Liver (tissue), 9 donors: ENCODE data around the gene PKP3. TPM values are rescaled to one million over a fixed set of nuclear protein-coding genes. Genes with fewer than 3 reads are reported as not detected.

Experiments
- DNase-seq: peaks from one replicate; pipeline ENCODE4 v3.0.0-alpha.2; 2017; ENCODE audit warnings: low spot score
- H3K27ac ChIP-seq, 2 donors: one replicate each; pipeline ENCODE4 v1.7.0; 2013; ENCODE audit warnings: inconsistent platforms in 2 of 2, low read length in 2 of 2, control low read depth in 1 of 2, low read depth in 1 of 2, mild to moderate bottlenecking in 1 of 2
- H3K27me3 ChIP-seq, 4 donors: one replicate each; pipeline versions ENCODE4 v1.6.1 to v1.7.0; 2013; ENCODE audit warnings: low read length in 3 of 4, inconsistent platforms in 1 of 4, mild to moderate bottlenecking in 1 of 4, moderate library complexity in 1 of 4; ENCODE audit not compliant: control insufficient read depth in 4 of 4, insufficient read depth in 4 of 4
- H3K36me3 ChIP-seq, 4 donors: one replicate each; pipeline versions ENCODE4 v1.6.1 to v1.7.0; 2013; ENCODE audit warnings: low read length in 3 of 4, mild to moderate bottlenecking in 3 of 4, low read depth in 1 of 4, moderate library complexity in 1 of 4; ENCODE audit not compliant: control insufficient read depth in 4 of 4, insufficient read depth in 3 of 4
- H3K4me1 ChIP-seq, 4 donors: one replicate each; pipeline versions ENCODE4 v1.6.1 to v1.7.0; 2013; ENCODE audit warnings: low read length in 3 of 4, mild to moderate bottlenecking in 3 of 4, moderate library complexity in 1 of 4; ENCODE audit not compliant: control insufficient read depth in 4 of 4, insufficient read depth in 4 of 4
- H3K4me3 ChIP-seq, 3 donors: one replicate each; pipeline versions ENCODE4 v1.6.1 to v1.7.0; 2013; ENCODE audit warnings: low read length in 3 of 3, control low read depth in 1 of 3, low read depth in 1 of 3, mild to moderate bottlenecking in 1 of 3
- H3K9ac ChIP-seq, 2 donors: one replicate each; pipeline ENCODE4 v1.7.0; 2013; ENCODE audit warnings: low read length in 2 of 2, mild to moderate bottlenecking in 2 of 2, moderate library complexity in 2 of 2, control low read depth in 1 of 2, low read depth in 1 of 2
- H3K9me3 ChIP-seq, 4 donors: one replicate each; pipeline versions ENCODE4 v1.6.1 to v1.7.0; 2013; ENCODE audit warnings: low read length in 3 of 4; ENCODE audit not compliant: control insufficient read depth in 4 of 4
- EGR1 ChIP-seq, 2 donors: IDR thresholded peaks; 2 replicates each; pipeline ENCODE4 v1.6.1; 2016 to 2018; ENCODE audit warnings: antibody characterized with exemption in 2 of 2, low read depth in 2 of 2
- FOXA1 ChIP-seq: IDR thresholded peaks from 2 replicates; pipeline ENCODE4 v1.6.1; 2016; ENCODE audit warnings: antibody characterized with exemption
- FOXA2 ChIP-seq: IDR thresholded peaks from 2 replicates; pipeline ENCODE4 v1.6.1; 2016; ENCODE audit warnings: antibody characterized with exemption
- GABPA ChIP-seq, 2 donors: IDR thresholded peaks in 1 of 2; conservative IDR thresholded peaks in 1 of 2; 2 replicates each; pipeline ENCODE4 v1.6.1; 2016; ENCODE audit warnings: antibody characterized with exemption in 2 of 2, mild to moderate bottlenecking in 1 of 2, moderate library complexity in 1 of 2
- HNF4A ChIP-seq, 2 donors: conservative IDR thresholded peaks; 2 replicates each; pipeline ENCODE4 v1.6.1; 2016; ENCODE audit warnings: antibody characterized with exemption in 2 of 2, mild to moderate bottlenecking in 2 of 2
- HNF4G ChIP-seq: IDR thresholded peaks from 2 replicates; pipeline ENCODE4 v1.6.1; 2016; ENCODE audit warnings: antibody characterized with exemption
- JUND ChIP-seq, 2 donors: IDR thresholded peaks; 2 replicates each; pipeline ENCODE4 v1.6.1; 2016; ENCODE audit warnings: antibody characterized with exemption in 2 of 2
- NR2F2 ChIP-seq: IDR thresholded peaks from 2 replicates; pipeline ENCODE4 v1.6.1; 2016; ENCODE audit warnings: antibody characterized with exemption
- RAD21 ChIP-seq, 2 donors: IDR thresholded peaks; 2 replicates each; pipeline ENCODE4 v1.6.1; 2016; ENCODE audit warnings: antibody characterized with exemption in 2 of 2, mild to moderate bottlenecking in 2 of 2
- RXRA ChIP-seq, 2 donors: IDR thresholded peaks; 2 replicates each; pipeline ENCODE4 v1.6.1; 2017 to 2018; ENCODE audit warnings: antibody characterized with exemption in 2 of 2, mild to moderate bottlenecking in 1 of 2
- SP1 ChIP-seq: IDR thresholded peaks from 2 replicates; pipeline ENCODE4 v1.6.1; 2018; ENCODE audit warnings: antibody characterized with exemption, mild to moderate bottlenecking
- TAF1 ChIP-seq: conservative IDR thresholded peaks from 2 replicates; pipeline ENCODE4 v1.6.1; 2016; ENCODE audit warnings: antibody characterized with exemption, mild to moderate bottlenecking
- YY1 ChIP-seq: IDR thresholded peaks from 2 replicates; pipeline ENCODE4 v1.6.1; 2016; ENCODE audit warnings: antibody characterized with exemption, mild to moderate bottlenecking
- WGBS: extraction: QIAGEN DNeasy Blood & Tissue Kit; methylation state at CpG from one replicate; pipeline ENCODE4 v1.1.7; 2013; 5-methylcytosine and 5-hydroxymethylcytosine counted together
- polyA plus RNA-seq, 2 donors: library from polyadenylated mRNA; stranded (reverse) in 1 of 2; unstranded in 1 of 2; fragments of 200-250 nt in 1 of 2; fragments of >200 nt in 1 of 2; fragmentation: Nextera tagmentation in 1 of 2; extraction: Ambion mirVana in 1 of 2; gene quantifications; one replicate each; pipeline versions ENCODE4 v1.2.1 to v1.2.3, GENCODE V29; 2013 to 2015
- total RNA-seq, 2 donors: library from RNA; depleted of rRNA; stranded (reverse); fragments of >200 nt; gene quantifications; one replicate each; pipeline ENCODE4 v1.2.3, GENCODE V29; 2014
- TF ChIP-seq, protein P1 (sequence below): IDR thresholded peaks from 2 replicates; pipeline ENCODE4 v1.6.1; 2016; ENCODE audit warnings: antibody characterized with exemption
- TF ChIP-seq, protein P2 (sequence below): IDR thresholded peaks from 2 replicates; pipeline ENCODE4 v1.6.1; 2016; ENCODE audit warnings: antibody characterized with exemption
- TF ChIP-seq, protein P3 (sequence below): fragments of 150-350 bp; IDR thresholded peaks from 2 replicates; pipeline ENCODE4 v1.5.1; 2017; ENCODE audit warnings: improper control_type of control experiment, low read depth, low read length; ENCODE audit not compliant: missing input control
- TF ChIP-seq, protein P4 (sequence below): IDR thresholded peaks from 2 replicates; pipeline ENCODE4 v1.6.1; 2016; ENCODE audit warnings: antibody characterized with exemption
- TF ChIP-seq, protein P5 (sequence below): IDR thresholded peaks from 2 replicates; pipeline ENCODE4 v1.6.1; 2016; ENCODE audit warnings: antibody characterized with exemption, mild to moderate bottlenecking
- donor health status: healthy.
- donor health status: healthy.
- donor health status: healthy.
- donor health status: healthy.
- donor health status: healthy.

The PKP3 gene
- total and polyA plus RNA-seq, 4 donors = 0.08 to 0.37 (median 0.25) TPM; not detected in 1

DNA sequence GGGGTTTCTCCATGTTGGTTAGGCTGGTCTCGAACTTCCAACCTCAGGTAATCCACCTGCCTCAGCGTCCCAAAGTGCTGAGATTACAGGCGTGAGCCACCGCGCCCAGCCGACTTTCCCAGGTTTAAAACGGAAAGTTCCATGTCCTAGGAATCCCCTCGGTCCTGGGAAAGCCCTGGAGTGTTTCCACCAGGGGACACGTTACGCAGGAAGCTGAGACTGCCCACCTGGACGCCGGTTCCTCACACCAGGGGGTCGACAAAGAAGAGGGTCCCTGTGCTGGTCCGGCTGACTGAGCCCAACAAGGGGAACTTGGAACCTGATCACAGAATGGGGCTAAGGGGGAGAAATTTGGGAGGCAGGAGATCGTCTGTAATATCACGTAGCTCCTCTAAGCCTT is 28.2 kb upstream of the PKP3 start:
- H3K27ac ChIP-seq = no peak overlapping the region
- H3K36me3 ChIP-seq = no peaks in the 10 kb centered on the region
- no peak overlapping the region for H3K4me3 ChIP-seq
- H3K9ac ChIP-seq = no peak overlapping the region
- no peak for DNase-seq
- H3K4me1 ChIP-seq = peaks cover 0 to 5% (median 2%) of the 10 kb centered on the region in 4 donors
- H3K27me3 ChIP-seq = peaks cover 3 to 20% (median 10%) of the 10 kb centered on the region in 4 donors
- peaks cover 0 to 3% (median 0%) of the 10 kb centered on the region in 4 donors for H3K9me3 ChIP-seq
- 68% methylated on average over 16 of the region's 16 CpGs for WGBS
- TF ChIP-seq EGR1 (IDR thresholded peaks at IDR 0.05; ENCODE audit: low read depth in 2 of 2) = no peak
- no peak for TF ChIP-seq NR2F2
- no peak for TF ChIP-seq RXRA (IDR thresholded peaks at IDR 0.05)
- TF ChIP-seq RAD21 (IDR thresholded peaks at IDR 0.05) = no peak
- TF ChIP-seq SP1 = no peak
- TF ChIP-seq TAF1 = no peak
- no peak for TF ChIP-seq FOXA2
- TF ChIP-seq, protein P1, sequence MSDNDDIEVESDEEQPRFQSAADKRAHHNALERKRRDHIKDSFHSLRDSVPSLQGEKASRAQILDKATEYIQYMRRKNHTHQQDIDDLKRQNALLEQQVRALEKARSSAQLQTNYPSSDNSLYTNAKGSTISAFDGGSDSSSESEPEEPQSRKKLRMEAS = no peak
- TF ChIP-seq GABPA (IDR thresholded peaks at IDR 0.05 in 1 of 2, conservative IDR thresholded peaks at IDR 0.05 in 1 of 2) = no peak
- TF ChIP-seq, protein P2, sequence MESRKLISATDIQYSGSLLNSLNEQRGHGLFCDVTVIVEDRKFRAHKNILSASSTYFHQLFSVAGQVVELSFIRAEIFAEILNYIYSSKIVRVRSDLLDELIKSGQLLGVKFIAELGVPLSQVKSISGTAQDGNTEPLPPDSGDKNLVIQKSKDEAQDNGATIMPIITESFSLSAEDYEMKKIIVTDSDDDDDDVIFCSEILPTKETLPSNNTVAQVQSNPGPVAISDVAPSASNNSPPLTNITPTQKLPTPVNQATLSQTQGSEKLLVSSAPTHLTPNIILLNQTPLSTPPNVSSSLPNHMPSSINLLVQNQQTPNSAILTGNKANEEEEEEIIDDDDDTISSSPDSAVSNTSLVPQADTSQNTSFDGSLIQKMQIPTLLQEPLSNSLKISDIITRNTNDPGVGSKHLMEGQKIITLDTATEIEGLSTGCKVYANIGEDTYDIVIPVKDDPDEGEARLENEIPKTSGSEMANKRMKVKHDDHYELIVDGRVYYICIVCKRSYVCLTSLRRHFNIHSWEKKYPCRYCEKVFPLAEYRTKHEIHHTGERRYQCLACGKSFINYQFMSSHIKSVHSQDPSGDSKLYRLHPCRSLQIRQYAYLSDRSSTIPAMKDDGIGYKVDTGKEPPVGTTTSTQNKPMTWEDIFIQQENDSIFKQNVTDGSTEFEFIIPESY = no peak
- TF ChIP-seq FOXA1 = no peak

DNA sequence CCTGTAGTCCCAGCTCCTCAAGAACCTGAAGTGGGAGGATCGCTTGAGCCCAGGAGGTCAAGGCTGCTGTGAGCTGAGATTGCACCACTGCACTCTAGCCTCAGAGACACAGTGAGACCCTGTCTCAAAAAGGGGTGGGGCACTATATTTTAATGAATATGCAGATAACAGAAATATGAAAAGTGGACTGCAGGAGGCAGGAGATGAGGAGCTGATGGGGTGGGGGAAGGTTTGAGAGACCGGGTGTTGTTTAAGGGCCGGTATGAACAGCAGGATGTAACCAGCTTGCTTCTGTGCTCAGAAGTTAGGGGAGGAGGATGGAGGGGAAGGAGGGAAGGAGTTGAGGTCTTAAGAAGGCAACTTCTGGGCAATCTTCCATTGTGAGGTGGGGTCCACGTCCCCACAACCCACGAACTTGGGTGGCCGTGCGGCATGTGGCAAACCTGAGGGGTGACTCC is 26.0 kb upstream of the PKP3 start:
- Histone ChIP-seq H3K4me3 (no peak overlapping the region), H3K27me3 (peaks cover 3 to 20% (median 10%) of the 10 kb centered on the region in 4 donors), H3K27ac (no peak overlapping the region), H3K9ac (no peak overlapping the region), H3K9me3 (no peaks in the 10 kb centered on the region), H3K36me3 (no peaks in the 10 kb centered on the region), H3K4me1 (peaks cover 0 to 5% (median 2%) of the 10 kb centered on the region in 4 donors)
- WGBS = 47% methylated on average over 7 of the region's 7 CpGs
- no peak for DNase-seq
- TF ChIP-seq, protein P2 = no peak
- TF ChIP-seq JUND (IDR thresholded peaks at IDR 0.05) (no peak), RXRA (IDR thresholded peaks at IDR 0.05) (no peak), FOXA1 (no peak), EGR1 (IDR thresholded peaks at IDR 0.05; ENCODE audit: low read depth in 2 of 2) (no peak), GABPA (IDR thresholded peaks at IDR 0.05 in 1 of 2, conservative IDR thresholded peaks at IDR 0.05 in 1 of 2) (no peak), YY1 (no peak), NR2F2 (no peak), FOXA2 (no peak), HNF4A (conservative IDR thresholded peaks at IDR 0.05) (no peak), SP1 (no peak), HNF4G (no peak), TAF1 (no peak), RAD21 (IDR thresholded peaks at IDR 0.05) (no peak)
- TF ChIP-seq, protein P3, sequence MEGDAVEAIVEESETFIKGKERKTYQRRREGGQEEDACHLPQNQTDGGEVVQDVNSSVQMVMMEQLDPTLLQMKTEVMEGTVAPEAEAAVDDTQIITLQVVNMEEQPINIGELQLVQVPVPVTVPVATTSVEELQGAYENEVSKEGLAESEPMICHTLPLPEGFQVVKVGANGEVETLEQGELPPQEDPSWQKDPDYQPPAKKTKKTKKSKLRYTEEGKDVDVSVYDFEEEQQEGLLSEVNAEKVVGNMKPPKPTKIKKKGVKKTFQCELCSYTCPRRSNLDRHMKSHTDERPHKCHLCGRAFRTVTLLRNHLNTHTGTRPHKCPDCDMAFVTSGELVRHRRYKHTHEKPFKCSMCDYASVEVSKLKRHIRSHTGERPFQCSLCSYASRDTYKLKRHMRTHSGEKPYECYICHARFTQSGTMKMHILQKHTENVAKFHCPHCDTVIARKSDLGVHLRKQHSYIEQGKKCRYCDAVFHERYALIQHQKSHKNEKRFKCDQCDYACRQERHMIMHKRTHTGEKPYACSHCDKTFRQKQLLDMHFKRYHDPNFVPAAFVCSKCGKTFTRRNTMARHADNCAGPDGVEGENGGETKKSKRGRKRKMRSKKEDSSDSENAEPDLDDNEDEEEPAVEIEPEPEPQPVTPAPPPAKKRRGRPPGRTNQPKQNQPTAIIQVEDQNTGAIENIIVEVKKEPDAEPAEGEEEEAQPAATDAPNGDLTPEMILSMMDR = no peak
- TF ChIP-seq, protein P4, sequence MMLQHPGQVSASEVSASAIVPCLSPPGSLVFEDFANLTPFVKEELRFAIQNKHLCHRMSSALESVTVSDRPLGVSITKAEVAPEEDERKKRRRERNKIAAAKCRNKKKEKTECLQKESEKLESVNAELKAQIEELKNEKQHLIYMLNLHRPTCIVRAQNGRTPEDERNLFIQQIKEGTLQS = no peak
- TF ChIP-seq, protein P5, sequence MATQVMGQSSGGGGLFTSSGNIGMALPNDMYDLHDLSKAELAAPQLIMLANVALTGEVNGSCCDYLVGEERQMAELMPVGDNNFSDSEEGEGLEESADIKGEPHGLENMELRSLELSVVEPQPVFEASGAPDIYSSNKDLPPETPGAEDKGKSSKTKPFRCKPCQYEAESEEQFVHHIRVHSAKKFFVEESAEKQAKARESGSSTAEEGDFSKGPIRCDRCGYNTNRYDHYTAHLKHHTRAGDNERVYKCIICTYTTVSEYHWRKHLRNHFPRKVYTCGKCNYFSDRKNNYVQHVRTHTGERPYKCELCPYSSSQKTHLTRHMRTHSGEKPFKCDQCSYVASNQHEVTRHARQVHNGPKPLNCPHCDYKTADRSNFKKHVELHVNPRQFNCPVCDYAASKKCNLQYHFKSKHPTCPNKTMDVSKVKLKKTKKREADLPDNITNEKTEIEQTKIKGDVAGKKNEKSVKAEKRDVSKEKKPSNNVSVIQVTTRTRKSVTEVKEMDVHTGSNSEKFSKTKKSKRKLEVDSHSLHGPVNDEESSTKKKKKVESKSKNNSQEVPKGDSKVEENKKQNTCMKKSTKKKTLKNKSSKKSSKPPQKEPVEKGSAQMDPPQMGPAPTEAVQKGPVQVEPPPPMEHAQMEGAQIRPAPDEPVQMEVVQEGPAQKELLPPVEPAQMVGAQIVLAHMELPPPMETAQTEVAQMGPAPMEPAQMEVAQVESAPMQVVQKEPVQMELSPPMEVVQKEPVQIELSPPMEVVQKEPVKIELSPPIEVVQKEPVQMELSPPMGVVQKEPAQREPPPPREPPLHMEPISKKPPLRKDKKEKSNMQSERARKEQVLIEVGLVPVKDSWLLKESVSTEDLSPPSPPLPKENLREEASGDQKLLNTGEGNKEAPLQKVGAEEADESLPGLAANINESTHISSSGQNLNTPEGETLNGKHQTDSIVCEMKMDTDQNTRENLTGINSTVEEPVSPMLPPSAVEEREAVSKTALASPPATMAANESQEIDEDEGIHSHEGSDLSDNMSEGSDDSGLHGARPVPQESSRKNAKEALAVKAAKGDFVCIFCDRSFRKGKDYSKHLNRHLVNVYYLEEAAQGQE = no peak
- TF ChIP-seq, protein P1 = no peak
